Non-pigmented ciliary epithelial cell (primary cell): ENCODE results near the gene TSPOAP1.

Experiments used
- DNase-seq: peaks from one replicate; pipeline ENCODE4 v3.0.0-alpha.2; 2010; ENCODE audit warnings: low read depth

Gene TSPOAP1

DNA sequence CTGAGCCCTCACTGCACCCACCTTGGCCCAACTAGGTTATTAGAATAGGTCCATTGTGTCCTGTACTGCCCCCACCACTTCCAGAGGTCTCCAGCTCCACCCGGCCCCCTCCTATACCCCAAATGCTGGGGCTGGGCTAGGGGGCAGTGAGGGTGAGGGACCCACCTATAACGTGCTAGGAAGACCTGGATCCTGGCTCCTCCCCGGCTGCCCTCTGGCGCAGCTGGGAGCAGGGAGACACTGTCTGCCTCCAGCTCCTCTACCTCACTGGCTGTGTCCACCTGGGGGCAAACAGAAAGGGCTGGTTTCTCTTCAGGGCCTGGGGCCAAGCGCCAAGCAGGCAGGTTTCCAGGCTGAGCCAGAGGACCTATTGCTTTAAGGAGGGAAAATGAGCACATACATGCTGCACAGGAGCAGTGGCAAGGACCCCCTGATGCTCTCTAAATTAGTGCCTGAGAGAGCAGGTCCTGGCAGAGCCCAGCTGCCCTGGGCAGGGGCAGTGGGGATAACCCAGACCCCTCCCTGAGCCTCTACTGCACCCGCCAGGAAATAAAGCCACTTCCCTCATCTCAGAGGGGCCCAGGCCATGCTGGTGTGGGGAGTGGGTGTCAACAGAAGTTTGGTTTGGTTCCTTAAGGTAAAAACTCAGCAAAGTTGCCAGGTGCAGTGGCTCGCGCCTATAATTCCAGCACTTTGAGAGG is 12.2 kb downstream of the TSPOAP1 start:
- no peak for DNase-seq

DNA sequence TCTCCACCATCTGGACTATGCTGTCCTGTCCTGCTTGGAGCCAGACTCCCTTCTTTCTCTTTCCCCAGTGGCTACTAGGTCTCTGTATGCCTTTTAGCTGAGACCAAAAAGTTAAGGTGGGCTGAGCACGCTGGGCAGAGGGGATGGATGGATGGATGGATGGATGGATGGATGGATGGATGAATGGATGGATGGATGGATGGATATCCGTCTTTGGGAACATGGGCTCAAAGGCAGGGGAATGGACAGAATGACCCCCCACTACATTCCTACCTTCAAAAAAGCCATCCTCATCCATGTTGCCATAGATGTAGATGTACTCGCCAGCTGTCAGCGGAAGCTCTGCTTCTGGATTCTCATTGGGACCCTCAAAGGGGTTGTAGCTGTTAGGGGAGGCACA is 12.8 kb downstream of the TSPOAP1 start:
- no peak for DNase-seq

DNA sequence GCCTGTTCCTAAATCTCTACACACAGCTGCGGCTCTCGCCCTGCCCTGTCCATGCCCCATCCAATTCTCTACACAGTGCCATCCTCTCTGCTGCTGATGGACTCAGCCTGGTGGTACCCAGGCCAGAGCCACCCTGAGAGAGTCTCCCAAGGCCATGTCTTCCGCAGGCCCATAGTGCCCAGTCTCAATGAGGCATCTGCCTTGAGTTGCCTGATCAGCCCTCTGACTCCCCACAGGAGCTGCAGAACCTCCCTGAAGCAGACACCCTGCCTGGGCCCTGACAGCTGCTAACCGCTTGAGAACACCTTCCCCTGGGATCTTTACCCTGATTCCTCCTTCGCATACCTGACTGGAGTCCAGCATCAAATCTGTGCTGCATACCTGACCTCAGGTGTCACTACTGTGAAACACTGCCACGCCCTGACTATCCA is 13.3 kb downstream of the TSPOAP1 start:
- DNase-seq = no peak

DNA sequence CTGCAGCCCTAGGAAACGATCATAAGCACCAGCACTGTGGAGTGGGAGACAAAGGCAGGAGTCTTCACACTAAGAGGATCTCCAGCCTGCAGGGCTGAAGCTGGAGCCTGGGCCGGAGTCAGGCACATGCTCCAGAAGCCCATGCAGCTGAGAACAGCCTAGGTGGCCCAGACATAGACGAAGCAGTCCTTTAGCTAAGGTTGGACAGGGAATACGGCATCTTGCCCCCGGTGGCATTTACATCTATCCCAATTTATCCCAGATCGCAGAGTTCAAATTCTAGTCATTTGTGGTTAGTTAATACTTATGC is 13.9 kb downstream of the TSPOAP1 start:
- DNase-seq = no peak

DNA sequence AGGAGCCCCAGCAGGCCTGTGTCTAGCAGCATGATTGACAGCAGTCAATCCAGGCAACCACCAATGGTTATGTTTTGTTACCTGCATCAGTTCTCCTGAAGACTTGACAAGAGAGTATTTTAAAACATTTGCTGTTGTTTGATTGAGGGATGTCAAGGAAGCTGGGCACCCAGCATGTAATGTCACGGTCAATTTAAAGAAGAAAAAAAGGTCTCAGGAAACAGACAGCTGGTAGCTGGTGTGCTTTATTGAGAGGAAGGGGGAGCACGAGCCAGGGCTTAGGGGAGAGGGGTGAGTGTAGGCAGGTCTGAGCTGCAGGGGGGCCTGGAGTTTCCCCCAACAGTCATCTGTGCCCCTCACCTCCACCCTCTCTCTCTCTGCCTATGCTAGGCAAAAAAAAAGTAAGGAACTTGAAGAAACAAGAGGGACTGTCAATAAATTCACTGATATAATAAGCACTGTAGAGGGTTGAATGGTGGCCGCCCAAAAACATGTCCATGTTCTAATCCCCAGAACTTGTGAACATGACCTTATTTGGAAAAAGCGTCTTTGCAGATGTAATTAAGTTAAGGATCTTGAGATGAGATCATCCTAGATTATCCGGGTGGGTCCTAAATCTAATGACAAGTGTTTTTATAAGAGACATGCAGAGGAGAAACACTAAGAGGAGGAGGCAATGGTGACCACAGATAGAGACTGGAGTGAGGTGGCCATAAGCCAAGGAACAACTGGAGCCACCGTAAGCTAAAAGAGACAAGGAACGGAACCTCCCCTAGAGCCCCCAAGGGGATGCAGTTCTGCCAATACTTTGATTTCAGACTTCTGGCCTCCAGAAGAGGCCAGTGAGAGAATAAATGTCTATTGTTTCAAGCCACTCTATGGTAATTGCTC is 14.5 kb downstream of the TSPOAP1 start:
- DNase-seq = no peak

DNA sequence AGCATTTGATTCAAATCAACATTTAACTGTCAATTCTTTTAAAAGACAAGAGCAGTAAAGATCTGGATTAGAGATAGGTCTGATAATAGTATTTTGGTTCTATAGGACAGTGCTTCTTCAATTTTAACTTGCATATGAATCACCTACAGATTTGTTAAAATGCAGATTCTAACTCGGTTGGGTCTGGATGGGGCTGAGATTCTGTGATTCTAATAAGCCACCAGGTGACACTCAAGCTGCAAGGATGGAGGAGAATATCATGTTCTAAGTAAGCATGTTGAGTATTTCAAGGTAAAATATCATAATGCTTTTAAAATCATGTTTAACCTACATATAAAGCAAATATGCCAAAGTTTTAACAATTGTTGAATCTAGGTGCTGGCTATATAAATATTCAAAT is 15.8 kb downstream of the TSPOAP1 start:
- DNase-seq = no peak

DNA sequence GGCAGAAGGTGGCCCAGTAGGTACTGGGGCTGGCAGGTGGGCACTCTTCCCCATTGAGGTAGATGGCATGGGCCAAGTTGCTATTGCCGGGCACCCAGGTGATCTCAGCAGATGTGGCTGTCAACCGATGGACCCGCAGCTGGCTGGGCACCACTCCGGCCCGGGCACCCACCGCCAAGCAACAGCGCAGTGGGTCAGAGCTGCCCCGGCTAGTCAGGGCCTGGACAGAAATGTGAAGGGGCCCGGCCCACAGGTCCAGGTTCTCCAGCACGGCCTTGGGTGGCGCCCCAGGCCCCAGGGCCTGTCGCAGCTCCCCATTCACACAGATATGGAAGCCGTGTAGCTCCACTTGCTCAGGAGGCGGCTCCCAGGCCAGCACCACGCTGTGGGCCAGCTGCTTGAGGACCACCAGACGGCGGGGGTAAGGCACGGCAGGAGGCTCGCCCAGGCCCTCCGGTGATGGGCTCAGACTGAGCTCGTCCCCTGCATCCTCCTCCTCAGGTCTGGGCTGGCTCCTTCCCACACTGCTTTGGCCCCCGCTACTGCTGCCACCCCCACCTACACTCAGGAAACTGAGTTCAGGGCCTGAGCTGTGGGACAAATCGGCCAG is 16.5 kb downstream of the TSPOAP1 start:
- no peak for DNase-seq

DNA sequence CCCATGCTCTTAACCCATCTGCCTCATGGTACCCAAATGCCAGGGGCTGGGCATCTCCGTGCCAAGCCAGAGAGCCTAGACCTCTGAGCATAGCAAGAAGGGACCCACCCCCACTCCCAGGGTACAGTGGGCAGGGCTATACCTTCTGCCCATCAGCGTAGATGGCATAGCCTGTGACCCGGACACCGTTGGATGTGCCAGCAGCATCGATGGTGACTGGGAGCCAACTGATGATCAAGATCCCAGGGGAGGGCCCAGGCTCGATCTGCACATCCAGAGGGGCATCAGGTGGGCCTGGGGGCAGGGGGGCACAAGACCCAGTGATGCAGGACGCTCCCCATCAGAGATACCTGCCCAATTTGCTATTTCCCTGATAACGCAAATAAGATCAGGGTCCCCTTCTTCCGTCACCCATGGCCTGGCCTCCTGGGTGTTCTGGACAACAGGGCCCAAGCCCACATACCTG is 17.1 kb downstream of the TSPOAP1 start:
- no peak for DNase-seq

DNA sequence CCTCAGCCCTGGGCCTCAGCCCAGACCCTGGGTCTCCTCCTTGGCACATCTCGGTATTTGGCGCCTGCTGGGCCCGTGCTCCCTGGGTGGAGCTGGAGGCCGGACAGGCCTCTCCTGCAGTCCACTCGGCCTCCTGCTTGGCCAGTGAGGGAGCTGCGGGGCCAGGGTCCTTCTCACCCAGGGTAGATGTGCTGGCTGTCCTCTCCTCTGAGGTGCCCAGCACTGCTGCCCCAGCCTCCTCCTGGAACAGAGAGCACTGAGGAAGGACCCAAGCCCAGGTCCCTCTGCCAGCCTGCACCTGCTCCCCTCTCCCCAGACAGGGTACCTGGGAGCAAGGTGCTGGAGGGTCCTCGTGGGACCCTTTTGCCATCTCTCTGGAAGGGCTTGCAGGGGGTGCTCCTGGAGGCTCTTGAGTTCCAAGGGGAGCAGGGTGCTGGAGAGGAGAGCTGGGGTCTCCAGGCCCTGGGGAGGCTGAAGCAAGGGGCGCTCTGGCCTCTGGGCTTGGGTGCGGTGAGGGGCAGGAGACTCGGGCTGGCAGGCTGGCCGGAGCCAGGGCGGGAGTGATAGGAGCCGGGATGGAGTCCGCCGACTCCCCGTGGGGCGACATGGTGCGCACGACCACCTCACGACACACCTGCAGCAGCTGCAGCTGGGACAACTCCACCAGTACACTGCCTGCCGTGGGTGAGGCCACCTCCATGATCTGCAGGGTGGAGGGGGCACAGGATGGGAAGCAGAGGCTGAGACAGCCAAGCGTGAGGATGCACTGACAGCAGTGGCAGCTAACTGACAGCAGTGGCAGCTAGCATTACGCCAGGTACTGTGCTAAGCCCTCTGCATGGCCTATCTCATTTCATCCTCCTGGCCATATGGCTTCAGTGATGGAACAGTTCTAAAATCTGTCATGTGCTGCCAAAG is 17.8 kb downstream of the TSPOAP1 start:
- no peak for DNase-seq

DNA sequence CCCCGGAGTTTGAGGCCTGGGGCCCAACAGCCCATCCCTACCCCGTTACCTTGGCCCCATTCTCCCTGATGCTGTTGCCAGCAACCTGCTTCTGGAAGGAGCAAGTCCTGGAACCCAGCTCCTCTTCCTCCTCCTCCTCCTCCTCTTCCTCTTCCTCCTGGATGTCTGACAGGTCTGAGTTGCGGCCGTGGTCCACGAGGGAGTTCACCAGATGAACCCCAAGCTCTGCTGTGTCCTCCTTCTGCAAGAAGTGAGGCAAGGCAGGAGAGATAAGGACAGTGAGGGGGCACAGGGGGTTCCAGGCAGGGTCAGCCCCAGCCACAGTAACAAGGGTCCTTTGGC is 18.7 kb downstream of the TSPOAP1 start:
- no peak for DNase-seq

DNA sequence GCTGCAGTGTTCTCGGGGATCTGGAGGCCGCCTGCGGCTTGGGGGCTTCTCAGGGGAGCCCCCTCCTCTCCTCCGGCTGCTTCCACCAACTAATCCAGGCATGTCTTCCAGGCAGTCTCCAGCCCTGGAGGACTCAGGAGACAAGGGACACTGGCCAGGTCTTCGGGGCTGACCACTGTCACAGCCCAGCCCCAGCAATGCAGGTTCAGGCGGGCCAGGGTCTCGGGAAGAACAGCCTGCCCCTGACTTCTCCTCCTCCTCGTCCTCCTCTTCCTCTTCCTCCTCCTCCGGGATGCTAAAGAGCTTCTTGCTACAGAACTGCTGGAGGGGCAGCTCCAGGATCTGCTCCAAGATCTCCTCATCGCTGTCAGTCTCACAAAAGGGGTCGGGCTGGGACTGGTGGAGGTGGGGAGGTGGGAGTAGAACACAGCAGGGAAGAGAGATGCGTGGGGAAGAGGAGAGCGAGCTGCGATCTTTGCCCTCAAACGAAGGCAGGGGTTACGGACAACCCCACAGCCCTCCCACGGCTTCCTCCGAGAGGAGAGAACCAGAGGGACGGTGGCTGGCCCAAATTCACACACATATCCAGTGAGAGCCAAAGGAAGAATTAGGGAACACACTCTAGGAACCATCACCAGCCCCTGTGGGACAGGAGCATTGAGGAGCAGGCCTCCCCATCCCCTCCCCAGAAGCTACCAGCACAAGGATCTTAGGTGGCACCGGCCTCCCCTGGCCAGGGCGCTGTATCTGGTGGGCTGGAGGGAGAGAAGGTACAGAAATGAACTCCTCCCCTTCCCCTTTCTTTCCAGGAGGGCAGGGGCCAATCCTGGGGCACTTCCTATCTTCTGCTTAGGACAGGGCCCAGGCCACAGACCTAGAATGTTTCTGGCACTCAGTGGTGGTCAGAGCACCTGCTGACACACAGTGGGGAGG is 19.3 kb downstream of the TSPOAP1 start:
- no peak for DNase-seq

DNA sequence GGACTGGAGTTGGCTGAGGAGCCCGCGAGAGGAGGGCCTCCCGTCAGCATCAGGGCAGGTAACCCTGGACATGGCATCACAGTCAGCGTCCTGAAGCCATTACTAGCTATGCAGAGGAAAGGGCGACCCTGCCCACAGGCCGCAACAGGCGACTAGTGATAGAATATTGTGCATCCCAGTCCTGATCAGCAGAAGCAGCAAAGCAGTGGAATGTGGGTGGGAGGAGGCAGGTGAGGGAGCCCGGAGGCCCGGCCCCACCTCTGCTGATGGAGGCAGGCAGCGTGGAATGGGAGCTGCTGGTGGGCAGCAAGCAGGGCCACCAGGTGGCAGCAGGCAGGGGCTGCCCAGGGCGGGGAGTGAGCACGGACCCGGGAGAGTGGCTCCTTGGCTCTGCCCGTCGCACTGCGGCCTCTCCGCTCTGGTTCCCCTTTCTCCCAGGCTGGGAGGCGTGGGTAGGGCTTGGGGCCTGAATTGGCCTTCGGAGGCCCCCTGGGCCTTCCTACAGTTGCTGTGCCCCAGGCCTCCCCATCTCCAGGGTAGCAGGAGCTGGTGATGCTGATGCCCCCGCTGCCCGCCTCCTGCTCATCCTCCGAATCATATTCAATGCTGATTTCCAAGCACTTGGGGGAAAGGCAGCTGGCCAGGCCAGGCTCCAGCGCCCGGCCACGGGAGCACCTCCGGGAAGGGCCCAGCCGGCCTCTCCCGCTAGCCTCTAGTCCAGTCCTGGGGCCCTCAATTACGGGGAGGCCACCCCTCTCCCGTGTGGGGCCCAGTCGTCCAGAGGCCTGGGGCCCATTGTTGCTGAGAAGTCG is 20.2 kb downstream of the TSPOAP1 start:
- DNase-seq = no peak

DNA sequence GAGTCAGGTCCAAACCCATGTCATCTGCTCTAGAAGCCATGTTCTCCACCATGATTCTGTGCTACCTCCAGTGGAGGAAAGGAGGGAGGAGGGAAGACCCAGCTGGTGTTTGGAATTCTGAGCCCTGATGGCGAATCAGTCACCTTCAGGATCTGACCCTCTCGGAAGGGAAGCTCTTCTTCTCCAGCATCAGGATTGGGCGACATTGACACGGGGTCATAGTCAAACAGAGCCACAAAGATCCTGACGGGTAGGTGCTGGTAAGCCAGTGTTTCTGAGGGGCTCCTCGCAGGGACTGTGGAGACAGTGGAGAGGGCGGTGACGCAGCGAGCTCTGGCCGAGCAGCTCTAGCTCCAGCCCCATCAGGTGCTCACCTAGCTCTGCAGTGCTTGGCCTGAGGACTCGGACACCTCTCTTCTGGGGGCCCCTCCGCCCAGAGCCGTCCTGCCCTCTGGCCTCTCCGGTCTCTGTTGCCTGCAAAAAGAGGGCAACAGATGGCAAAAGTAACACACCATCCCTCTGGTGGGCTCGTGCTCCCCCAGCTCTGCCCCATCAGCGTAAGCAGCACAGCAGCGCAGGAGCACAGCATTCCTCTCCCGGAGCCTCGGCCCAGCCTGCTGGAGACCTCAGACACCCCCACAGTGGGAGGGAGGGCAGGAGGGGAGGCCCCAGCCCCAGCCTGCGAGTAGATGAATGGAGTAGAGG is 21.0 kb downstream of the TSPOAP1 start:
- no peak for DNase-seq

DNA sequence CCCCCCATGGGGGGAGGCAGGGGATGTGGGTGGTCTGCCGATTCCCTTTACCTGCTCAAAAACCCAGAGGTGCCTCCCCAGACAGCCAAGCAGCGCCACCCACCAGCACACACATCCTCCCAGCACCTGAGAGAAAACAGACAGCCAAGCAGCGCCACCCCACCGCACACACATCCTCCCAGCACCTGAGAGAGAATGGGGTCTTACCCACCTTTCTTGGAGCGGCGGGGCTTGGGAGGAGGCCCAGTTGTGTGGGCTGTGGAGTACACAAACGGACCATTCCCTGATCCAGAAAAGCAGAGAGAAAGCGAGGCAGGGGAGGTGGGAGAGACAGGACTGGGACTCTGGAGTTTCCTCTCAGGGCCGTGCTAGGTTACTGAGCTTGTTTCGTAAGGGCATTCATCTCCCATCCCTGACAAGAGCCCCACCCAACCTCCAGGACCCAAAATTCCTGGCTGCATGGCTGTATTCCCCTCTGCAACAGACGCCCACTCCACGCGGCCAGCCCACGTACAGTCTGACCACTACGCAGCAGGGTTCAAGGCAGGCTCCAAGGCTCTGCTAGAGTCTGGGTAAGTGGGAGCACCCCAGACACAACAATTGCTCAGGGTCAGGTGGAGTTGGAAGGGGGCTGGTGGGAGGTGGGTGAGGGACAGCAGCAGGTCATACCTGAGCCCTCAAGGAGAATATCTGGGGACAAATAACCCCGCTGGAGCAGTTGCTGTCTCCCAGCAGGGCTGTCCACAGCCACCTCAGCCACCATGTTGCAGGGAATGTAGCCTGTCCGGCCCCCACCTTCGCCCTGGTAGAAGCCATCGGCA is 22.3 kb downstream of the TSPOAP1 start:
- no peak for DNase-seq

DNA sequence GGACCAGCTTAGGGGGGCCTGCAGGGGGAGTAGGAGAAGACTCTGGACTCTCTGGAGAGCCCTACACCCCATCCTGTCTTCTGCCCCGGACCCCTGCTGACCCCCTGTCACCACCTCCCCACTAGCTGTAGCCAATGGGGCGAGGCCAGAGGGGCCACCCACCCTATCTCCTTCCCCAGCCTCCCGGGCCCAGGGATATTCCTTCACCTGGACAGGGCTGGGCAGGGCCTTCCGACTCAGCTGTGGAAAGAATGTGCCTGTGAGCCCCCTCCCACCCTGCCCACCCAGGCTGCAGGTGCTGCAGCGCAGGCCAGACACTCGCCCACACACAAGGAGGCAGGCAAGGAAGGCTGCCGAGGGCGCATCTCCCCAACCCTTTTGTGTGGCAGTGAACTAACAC is 23.0 kb downstream of the TSPOAP1 start:
- no peak for DNase-seq

DNA sequence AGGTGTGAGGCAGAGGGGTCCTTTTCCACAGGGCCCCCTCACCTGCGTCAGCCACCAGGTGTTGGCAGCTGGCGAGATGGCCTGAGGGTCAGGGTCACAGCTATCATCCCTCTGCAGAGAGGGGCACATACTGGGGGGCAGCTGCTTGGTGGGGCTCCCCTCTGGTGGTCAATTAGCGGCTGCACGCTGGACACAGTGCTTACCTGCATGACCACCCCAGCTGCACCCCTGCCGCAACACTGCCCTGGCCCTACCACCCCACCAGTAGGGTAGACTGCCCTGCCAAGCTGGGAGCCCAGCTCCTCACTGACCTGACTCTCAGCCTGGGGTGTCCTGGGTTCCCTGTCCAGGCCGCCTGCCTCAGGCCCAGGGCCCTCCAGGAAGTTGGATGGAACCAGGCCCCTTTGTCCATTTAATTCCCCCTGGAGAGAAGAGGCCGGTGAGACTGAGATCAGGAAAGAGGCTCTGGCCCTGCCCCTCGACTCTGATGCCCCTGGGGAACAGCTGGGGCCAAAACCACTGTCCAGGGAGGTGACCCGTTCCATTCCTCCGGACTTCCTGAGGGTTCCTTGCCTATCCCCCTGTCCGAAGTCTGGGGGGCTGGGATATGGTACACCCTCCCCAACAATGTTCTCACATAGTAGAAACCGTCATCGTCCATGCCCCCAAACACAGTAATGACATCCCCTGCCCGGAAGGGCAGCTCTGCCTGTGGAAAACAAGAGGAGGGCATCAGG is 23.7 kb downstream of the TSPOAP1 start:
- no peak for DNase-seq

DNA sequence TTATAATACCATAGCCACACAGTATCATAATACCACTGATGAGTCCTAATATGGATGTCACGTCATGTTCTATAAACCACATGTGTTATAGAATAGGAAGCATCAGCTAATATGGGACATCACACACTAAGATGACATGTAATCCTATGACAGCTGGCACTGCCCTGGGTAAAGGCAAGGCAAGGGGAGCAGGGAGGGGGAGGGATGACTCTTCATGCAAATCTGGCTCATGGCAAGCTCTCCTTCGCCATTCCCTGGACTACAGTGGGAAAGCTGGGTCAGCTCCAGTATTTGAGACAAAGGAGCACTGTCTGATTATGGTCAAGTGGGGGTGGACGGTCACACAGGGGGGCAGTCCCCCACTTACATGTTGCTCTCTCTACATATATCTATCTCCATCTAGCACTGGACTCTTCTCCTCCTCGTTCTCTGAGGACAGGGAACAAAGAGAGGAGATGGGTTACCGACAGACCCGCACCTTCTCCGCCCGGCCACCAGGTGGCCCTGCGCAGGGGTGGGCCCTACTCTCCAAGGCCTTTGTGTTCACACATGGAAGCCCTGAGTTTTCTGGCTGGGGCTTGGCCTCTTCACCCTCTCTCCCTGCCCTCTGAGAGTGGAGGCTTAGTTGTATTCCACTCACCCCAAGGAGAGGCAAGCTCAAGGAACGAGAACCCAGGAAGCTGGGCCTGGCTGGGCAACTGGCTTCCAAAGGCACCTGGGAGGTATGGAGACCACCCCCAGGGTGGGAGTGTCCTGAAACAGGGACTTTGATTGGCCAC is 24.4 kb downstream of the TSPOAP1 start:
- no peak for DNase-seq
